Right lobe of liver (tissue), 4 donors: ENCODE results near the gene TMEM187.

ENCODE experiments used
- CTCF ChIP-seq, 4 donors: fragments of 200-600 bp in 3 of 4; fragments of 450-650 bp in 1 of 4; IDR thresholded peaks; one replicate each; pipeline versions ENCODE4 v1.5.1 to v1.8.0; 2016 to 2022; ENCODE audit warnings: antibody characterized with exemption in 4 of 4, mild to moderate bottlenecking in 2 of 4
- POLR2A ChIP-seq: fragments of 450-650 bp; IDR thresholded peaks from one replicate; pipeline ENCODE4 v1.6.1; 2017; ENCODE audit warnings: antibody characterized with exemption, mild to moderate bottlenecking
- donor health status: DM: no; HTN: no; CAD: no.
- donor health status: DM: no; HTN: no; CAD: no.
- donor health status: DM: no; HTN: yes; CAD: no.

GRCh38 chrX:154032160-154032559 is 59.6 kb downstream of the TMEM187 start:
- no peak for TF ChIP-seq CTCF (IDR thresholded peaks at IDR 0.05)
- no peak for TF ChIP-seq POLR2A
